ENCODE measurements around the gene CREB3L4.

The CREB3L4 gene

GRCh38 chr1:153922972-153923925 is 44.5 kb upstream of the CREB3L4 start, which contains the start of gene GATAD2B (continued):
- TF ChIP-seq, protein P1, sequence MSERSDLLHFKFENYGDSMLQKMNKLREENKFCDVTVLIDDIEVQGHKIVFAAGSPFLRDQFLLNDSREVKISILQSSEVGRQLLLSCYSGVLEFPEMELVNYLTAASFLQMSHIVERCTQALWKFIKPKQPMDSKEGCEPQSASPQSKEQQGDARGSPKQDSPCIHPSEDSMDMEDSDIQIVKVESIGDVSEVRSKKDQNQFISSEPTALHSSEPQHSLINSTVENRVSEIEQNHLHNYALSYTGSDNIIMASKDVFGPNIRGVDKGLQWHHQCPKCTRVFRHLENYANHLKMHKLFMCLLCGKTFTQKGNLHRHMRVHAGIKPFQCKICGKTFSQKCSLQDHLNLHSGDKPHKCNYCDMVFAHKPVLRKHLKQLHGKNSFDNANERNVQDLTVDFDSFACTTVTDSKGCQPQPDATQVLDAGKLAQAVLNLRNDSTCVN (tag by site-specific recombination; optimal IDR thresholded peaks at IDR 0.05): peak; percentile 35
- TF ChIP-seq, protein P2, sequence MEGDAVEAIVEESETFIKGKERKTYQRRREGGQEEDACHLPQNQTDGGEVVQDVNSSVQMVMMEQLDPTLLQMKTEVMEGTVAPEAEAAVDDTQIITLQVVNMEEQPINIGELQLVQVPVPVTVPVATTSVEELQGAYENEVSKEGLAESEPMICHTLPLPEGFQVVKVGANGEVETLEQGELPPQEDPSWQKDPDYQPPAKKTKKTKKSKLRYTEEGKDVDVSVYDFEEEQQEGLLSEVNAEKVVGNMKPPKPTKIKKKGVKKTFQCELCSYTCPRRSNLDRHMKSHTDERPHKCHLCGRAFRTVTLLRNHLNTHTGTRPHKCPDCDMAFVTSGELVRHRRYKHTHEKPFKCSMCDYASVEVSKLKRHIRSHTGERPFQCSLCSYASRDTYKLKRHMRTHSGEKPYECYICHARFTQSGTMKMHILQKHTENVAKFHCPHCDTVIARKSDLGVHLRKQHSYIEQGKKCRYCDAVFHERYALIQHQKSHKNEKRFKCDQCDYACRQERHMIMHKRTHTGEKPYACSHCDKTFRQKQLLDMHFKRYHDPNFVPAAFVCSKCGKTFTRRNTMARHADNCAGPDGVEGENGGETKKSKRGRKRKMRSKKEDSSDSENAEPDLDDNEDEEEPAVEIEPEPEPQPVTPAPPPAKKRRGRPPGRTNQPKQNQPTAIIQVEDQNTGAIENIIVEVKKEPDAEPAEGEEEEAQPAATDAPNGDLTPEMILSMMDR (tag by site-specific recombination; IDR thresholded peaks at IDR 0.05): no peak
- TF ChIP-seq MYNN (tag by site-specific recombination; IDR thresholded peaks at IDR 0.05; ENCODE audit: borderline replicate concordance) (no peak), KLF1 (tag by site-specific recombination; IDR thresholded peaks at IDR 0.05) (0 out of 2 replicates have a peak, but pooled peaks have one; percentile 22), FEZF1 (tag by site-specific recombination; IDR thresholded peaks at IDR 0.05) (0 out of 2 replicates have a peak, but pooled peaks have one; percentile 7), TCF7L2 (IDR thresholded peaks at IDR 0.05; ENCODE audit: borderline replicate concordance, low read depth, low read length) (no peak), PRDM2 (tag by site-specific recombination; IDR thresholded peaks at IDR 0.05; ENCODE audit: borderline replicate concordance) (no peak), ZNF830 (tag by site-specific recombination; IDR thresholded peaks at IDR 0.05; ENCODE audit: low read depth) (no peak), ZNF623 (tag by site-specific recombination; IDR thresholded peaks at IDR 0.05) (0 out of 2 replicates have a peak, but pooled peaks have one; percentile 32), ZNF324 (tag by site-specific recombination; IDR thresholded peaks at IDR 0.05) (peak; percentile 56; the same call in 1 of the 2 replicates), ZNF624 (tag by site-specific recombination; IDR thresholded peaks at IDR 0.05) (no peak), ZNF747 (tag by site-specific recombination; IDR thresholded peaks at IDR 0.05) (no peak), ZNF549 (tag by site-specific recombination; IDR thresholded peaks at IDR 0.05) (no peak), ZNF19 (tag by site-specific recombination; IDR thresholded peaks at IDR 0.05; ENCODE audit: low read depth) (no peak)
- TF ChIP-seq, protein P3, sequence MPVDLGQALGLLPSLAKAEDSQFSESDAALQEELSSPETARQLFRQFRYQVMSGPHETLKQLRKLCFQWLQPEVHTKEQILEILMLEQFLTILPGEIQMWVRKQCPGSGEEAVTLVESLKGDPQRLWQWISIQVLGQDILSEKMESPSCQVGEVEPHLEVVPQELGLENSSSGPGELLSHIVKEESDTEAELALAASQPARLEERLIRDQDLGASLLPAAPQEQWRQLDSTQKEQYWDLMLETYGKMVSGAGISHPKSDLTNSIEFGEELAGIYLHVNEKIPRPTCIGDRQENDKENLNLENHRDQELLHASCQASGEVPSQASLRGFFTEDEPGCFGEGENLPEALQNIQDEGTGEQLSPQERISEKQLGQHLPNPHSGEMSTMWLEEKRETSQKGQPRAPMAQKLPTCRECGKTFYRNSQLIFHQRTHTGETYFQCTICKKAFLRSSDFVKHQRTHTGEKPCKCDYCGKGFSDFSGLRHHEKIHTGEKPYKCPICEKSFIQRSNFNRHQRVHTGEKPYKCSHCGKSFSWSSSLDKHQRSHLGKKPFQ (tag by site-specific recombination; IDR thresholded peaks at IDR 0.05): 0 out of 2 replicates have a peak, but pooled peaks have one; percentile 13
- TF ChIP-seq, protein P4, sequence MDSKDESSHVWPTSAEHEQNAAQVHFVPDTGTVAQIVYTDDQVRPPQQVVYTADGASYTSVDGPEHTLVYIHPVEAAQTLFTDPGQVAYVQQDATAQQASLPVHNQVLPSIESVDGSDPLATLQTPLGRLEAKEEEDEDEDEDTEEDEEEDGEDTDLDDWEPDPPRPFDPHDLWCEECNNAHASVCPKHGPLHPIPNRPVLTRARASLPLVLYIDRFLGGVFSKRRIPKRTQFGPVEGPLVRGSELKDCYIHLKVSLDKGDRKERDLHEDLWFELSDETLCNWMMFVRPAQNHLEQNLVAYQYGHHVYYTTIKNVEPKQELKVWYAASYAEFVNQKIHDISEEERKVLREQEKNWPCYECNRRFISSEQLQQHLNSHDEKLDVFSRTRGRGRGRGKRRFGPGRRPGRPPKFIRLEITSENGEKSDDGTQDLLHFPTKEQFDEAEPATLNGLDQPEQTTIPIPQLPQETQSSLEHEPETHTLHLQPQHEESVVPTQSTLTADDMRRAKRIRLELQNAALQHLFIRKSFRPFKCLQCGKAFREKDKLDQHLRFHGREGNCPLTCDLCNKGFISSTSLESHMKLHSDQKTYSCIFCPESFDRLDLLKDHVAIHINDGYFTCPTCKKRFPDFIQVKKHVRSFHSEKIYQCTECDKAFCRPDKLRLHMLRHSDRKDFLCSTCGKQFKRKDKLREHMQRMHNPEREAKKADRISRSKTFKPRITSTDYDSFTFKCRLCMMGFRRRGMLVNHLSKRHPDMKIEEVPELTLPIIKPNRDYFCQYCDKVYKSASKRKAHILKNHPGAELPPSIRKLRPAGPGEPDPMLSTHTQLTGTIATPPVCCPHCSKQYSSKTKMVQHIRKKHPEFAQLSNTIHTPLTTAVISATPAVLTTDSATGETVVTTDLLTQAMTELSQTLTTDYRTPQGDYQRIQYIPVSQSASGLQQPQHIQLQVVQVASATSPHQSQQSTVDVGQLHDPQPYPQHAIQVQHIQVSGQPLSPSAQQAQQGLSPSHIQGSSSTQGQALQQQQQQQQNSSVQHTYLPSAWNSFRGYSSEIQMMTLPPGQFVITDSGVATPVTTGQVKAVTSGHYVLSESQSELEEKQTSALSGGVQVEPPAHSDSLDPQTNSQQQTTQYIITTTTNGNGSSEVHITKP (tag by site-specific recombination; IDR thresholded peaks at IDR 0.05): peak; percentile 95
- TF ChIP-seq, protein P5, sequence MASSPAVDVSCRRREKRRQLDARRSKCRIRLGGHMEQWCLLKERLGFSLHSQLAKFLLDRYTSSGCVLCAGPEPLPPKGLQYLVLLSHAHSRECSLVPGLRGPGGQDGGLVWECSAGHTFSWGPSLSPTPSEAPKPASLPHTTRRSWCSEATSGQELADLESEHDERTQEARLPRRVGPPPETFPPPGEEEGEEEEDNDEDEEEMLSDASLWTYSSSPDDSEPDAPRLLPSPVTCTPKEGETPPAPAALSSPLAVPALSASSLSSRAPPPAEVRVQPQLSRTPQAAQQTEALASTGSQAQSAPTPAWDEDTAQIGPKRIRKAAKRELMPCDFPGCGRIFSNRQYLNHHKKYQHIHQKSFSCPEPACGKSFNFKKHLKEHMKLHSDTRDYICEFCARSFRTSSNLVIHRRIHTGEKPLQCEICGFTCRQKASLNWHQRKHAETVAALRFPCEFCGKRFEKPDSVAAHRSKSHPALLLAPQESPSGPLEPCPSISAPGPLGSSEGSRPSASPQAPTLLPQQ (tag by site-specific recombination; IDR thresholded peaks at IDR 0.05): peak; percentile 62

All from HEK293 (cell line).